H9 (cell line): ENCODE data around the gene STKLD1. TPM values are rescaled to one million over a fixed set of nuclear protein-coding genes. Genes with fewer than 3 reads are reported as not detected.
A peak's percentile ranks its signal among the peaks of the same experiment; 100 is the strongest.

ENCODE experiments used
- DNase-seq: peaks from one replicate; pipeline ENCODE4 v3.0.0-alpha.2; 2017
- H2AFZ ChIP-seq: one replicate; pipeline ENCODE4 v1.6.1; 2013; ENCODE audit warnings: mild to moderate bottlenecking, low read length, control low read depth, moderate library complexity
- H2AK5ac ChIP-seq: 2 replicates; pipeline ENCODE4 v1.6.1; 2013; ENCODE audit warnings: low read length, control low read depth, mixed read lengths; ENCODE audit not compliant: insufficient read length
- H2BK120ac ChIP-seq: one replicate; pipeline ENCODE4 v1.6.1; 2013; ENCODE audit warnings: low read depth, mild to moderate bottlenecking, low read length, control low read depth, inconsistent platforms; ENCODE audit not compliant: poor library complexity, severe bottlenecking
- H2BK12ac ChIP-seq: 2 replicates; pipeline ENCODE4 v1.6.1; 2013; ENCODE audit warnings: low read length, control low read depth, mixed read lengths, low read depth; ENCODE audit not compliant: insufficient read length
- H2BK15ac ChIP-seq: 2 replicates; pipeline ENCODE4 v1.6.1; 2013; ENCODE audit warnings: low read depth, low read length, control low read depth
- H2BK20ac ChIP-seq: one replicate; pipeline ENCODE4 v1.6.1; 2013; ENCODE audit warnings: low read depth, mild to moderate bottlenecking, low read length, control low read depth, inconsistent platforms; ENCODE audit not compliant: poor library complexity, severe bottlenecking
- H2BK5ac ChIP-seq: 2 replicates; pipeline ENCODE4 v1.6.1; 2013; ENCODE audit warnings: low read length, control low read depth, mixed read lengths; ENCODE audit not compliant: insufficient read length
- H3K14ac ChIP-seq: 2 replicates; pipeline ENCODE4 v1.6.1; 2013; ENCODE audit warnings: low read length, control low read depth; ENCODE audit not compliant: insufficient read depth
- H3K18ac ChIP-seq: 2 replicates; pipeline ENCODE4 v1.6.1; 2013; ENCODE audit warnings: low read depth, mild to moderate bottlenecking, mixed read lengths, low read length, control low read depth; ENCODE audit not compliant: insufficient read length
- H3K23ac ChIP-seq: 2 replicates; pipeline ENCODE4 v1.6.1; 2013; ENCODE audit warnings: low read length, control low read depth, mixed read lengths, low read depth; ENCODE audit not compliant: insufficient read length
- H3K23me2 ChIP-seq: 2 replicates; pipeline ENCODE4 v1.6.1; 2013; ENCODE audit warnings: low read depth, mild to moderate bottlenecking, mixed read lengths, low read length, control low read depth; ENCODE audit not compliant: insufficient read length, poor library complexity, severe bottlenecking
- H3K27ac ChIP-seq: 2 replicates; pipeline ENCODE4 v1.5.1; 2013; ENCODE audit warnings: low read length, control low read depth, mixed read lengths, low read depth; ENCODE audit not compliant: insufficient read length
- H3K27me3 ChIP-seq: 2 replicates; pipeline ENCODE4 v1.6.1; 2013; ENCODE audit warnings: low read length, control low read depth, inconsistent platforms; ENCODE audit not compliant: insufficient read depth
- H3K4ac ChIP-seq: 2 replicates; pipeline ENCODE4 v1.6.1; 2013; ENCODE audit warnings: low read depth, mild to moderate bottlenecking, control low read depth, inconsistent platforms, low read length, moderate library complexity
- H3K4me1 ChIP-seq: 2 replicates; pipeline ENCODE4 v1.6.1; 2013; ENCODE audit warnings: low read length, control low read depth, inconsistent platforms; ENCODE audit not compliant: insufficient read depth
- H3K4me2 ChIP-seq: 2 replicates; pipeline ENCODE4 v1.6.1; 2013; ENCODE audit warnings: low read length, control low read depth, mixed read lengths; ENCODE audit not compliant: insufficient read length, insufficient read depth
- H3K56ac ChIP-seq: 2 replicates; pipeline ENCODE4 v1.6.1; 2013; ENCODE audit warnings: low read depth, mild to moderate bottlenecking, mixed read lengths, low read length, control low read depth; ENCODE audit not compliant: insufficient read length
- H3K79me1 ChIP-seq: 2 replicates; pipeline ENCODE4 v1.6.1; 2013; ENCODE audit warnings: low read depth, mild to moderate bottlenecking, moderate library complexity, low read length, control low read depth, inconsistent platforms; ENCODE audit not compliant: insufficient read depth, poor library complexity, severe bottlenecking
- H3K79me2 ChIP-seq: 2 replicates; pipeline ENCODE4 v1.6.1; 2013; ENCODE audit warnings: low read length, control low read depth, inconsistent platforms; ENCODE audit not compliant: insufficient read depth
- H3K9ac ChIP-seq: 2 replicates; pipeline ENCODE4 v1.6.1; 2013; ENCODE audit warnings: low read length, control low read depth, mixed read lengths; ENCODE audit not compliant: insufficient read length; ENCODE audit errors: extremely low read depth
- H3K9me3 ChIP-seq: one replicate; pipeline ENCODE4 v1.6.1; 2013; ENCODE audit warnings: low read depth, low read length, inconsistent platforms; ENCODE audit not compliant: control insufficient read depth
- H3T11ph ChIP-seq: one replicate; pipeline ENCODE4 v1.6.1; 2013; ENCODE audit warnings: mild to moderate bottlenecking, low read length, control low read depth, inconsistent platforms
- H4K20me1 ChIP-seq: one replicate; pipeline ENCODE4 v1.6.1; 2013; ENCODE audit not compliant: control insufficient read depth, insufficient read length, insufficient read depth
- H4K5ac ChIP-seq: 2 replicates; pipeline ENCODE4 v1.6.1; 2013; ENCODE audit warnings: low read depth, mild to moderate bottlenecking, mixed read lengths, low read length, control low read depth; ENCODE audit not compliant: insufficient read length
- H4K8ac ChIP-seq: replicated peaks from 2 replicates; pipeline ENCODE4 v1.6.1; 2013; ENCODE audit warnings: low read length, control low read depth, mixed read lengths, low read depth; ENCODE audit not compliant: insufficient read length
- H4K91ac ChIP-seq: 2 replicates; pipeline ENCODE4 v1.6.1; 2013; ENCODE audit warnings: low read depth, mild to moderate bottlenecking, moderate library complexity, mixed read lengths, low read length, control low read depth; ENCODE audit not compliant: insufficient read length
- H3K27ac Mint-ChIP-seq, 3 experiments: 2 replicates in 2 of 3; 3 replicates in 1 of 3; pipeline ENCODE4 v1.8.0; 2020 to 2021; ENCODE audit warnings: mixed read lengths in 3 of 3, mild to moderate bottlenecking in 1 of 3, moderate library complexity in 1 of 3
- H3K27me3 Mint-ChIP-seq: 2 replicates; pipeline ENCODE4 v1.8.0; 2021; ENCODE audit warnings: low read depth, mild to moderate bottlenecking, moderate library complexity, mixed read lengths
- H3K36me3 Mint-ChIP-seq, 3 experiments: 2 replicates in 2 of 3; 3 replicates in 1 of 3; pipeline ENCODE4 v1.8.0; 2020 to 2021; ENCODE audit warnings: low read depth in 3 of 3, mixed read lengths in 3 of 3; ENCODE audit not compliant: insufficient read depth in 1 of 3
- H3K4me1 Mint-ChIP-seq, 2 experiments: 2 replicates each; pipeline ENCODE4 v1.8.0; 2020; ENCODE audit warnings: mixed read lengths in 2 of 2
- H3K4me3 Mint-ChIP-seq, 2 experiments: 2 replicates in 1 of 2; 3 replicates in 1 of 2; pipeline ENCODE4 v1.8.0; 2020 to 2021; ENCODE audit warnings: mild to moderate bottlenecking in 2 of 2, mixed read lengths in 2 of 2, moderate library complexity in 1 of 2
- H3K9me3 Mint-ChIP-seq, 2 experiments: 2 replicates in 1 of 2; 3 replicates in 1 of 2; pipeline ENCODE4 v1.8.0; 2020; ENCODE audit warnings: mild to moderate bottlenecking in 2 of 2, mixed read lengths in 2 of 2, moderate library complexity in 1 of 2
- CTCF ChIP-seq: fragments of 200-600 bp; sonication (generic); conservative IDR thresholded peaks from 3 replicates; pipeline ENCODE4 v1.8.0; 2021; ENCODE audit warnings: antibody characterized with exemption, mild to moderate bottlenecking
- WGBS: extraction: QIAGEN DNeasy Blood & Tissue Kit; methylation state at CpG from one replicate; pipeline ENCODE4 v1.1.7; 2013; ENCODE audit warnings: missing lambda C conversion rate, low lambda C conversion rate, mixed read lengths; ENCODE audit not compliant: insufficient read length; ENCODE audit errors: extremely low coverage; 5-methylcytosine and 5-hydroxymethylcytosine counted together
- total RNA-seq: library from RNA; stranded (reverse); gene quantifications from 2 replicates; pipeline ENCODE4 v1.2.1, GENCODE V29; 2021

STKLD1 gene
- total RNA-seq, 1 experiment from 2014 or later = 0.57 TPM

DNA sequence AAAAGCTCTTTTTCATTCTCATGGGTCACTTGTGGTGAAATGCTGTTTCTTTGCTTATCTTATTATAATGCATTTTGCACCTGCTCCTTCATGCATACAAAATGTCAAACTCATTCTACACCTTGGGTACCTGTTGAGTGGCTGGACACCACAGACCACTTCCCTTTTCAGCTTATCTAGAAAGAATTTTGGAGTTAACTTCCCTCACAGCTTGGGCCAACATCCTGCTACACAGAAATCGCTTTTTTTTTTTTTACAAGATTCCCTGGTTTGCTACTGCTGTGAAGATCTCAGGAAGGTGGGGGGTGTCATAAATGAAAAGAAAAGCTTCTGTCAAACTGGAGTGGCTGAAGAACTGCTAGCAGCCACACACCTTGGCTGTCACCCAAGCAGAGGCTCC, 39.0 kb downstream of the STKLD1 start:
- Histone ChIP-seq H2AFZ (no peak overlapping the region), H4K5ac (no peak overlapping the region), H2BK5ac (no peak overlapping the region), H3K9ac (no peak overlapping the region), H2BK20ac (no peak overlapping the region), H4K20me1 (no peaks in the 10 kb centered on the region), H3K14ac (no peak overlapping the region), H3T11ph (no peak overlapping the region), H2BK15ac (no peak overlapping the region), H4K8ac (no peak overlapping the region), H3K79me2 (peaks cover 4% of the 10 kb centered on the region; the same call in 1 of the 2 replicates), H3K79me1 (peaks cover 6% of the 10 kb centered on the region), H3K56ac (no peak overlapping the region), H3K23ac (no peak overlapping the region), H3K9me3 (no peaks in the 10 kb centered on the region), H3K4me1 (peaks cover 5% of the 10 kb centered on the region; the same call in 1 of the 2 replicates), H2BK120ac (no peak overlapping the region), H3K4me2 (no peak overlapping the region), H3K27me3 (no peaks in the 10 kb centered on the region), H2BK12ac (no peak overlapping the region), H2AK5ac (no peak overlapping the region), H3K27ac (no peak overlapping the region), H3K23me2 (peaks cover 7% of the 10 kb centered on the region), H3K18ac (no peak overlapping the region), H3K4ac (no peak overlapping the region), H4K91ac (no peak overlapping the region)
- Mint-ChIP-seq H3K4me1 (peaks cover 14 to 22% of the 10 kb centered on the region in 2 experiments), H3K36me3 (peaks cover 41 to 63% (median 55%) of the 10 kb centered on the region in 3 experiments), H3K9me3 (peaks cover 2 to 3% of the 10 kb centered on the region in 2 experiments; a peak in 4 of 5 replicates), H3K4me3 (0 out of 5 replicates have a peak overlapping the region, but pooled peaks of 1 of the 2 experiments have one; percentile 24), H3K27ac (no peak overlapping the region), H3K27me3 (no peaks in the 10 kb centered on the region)
- WGBS = no CpG with 5 or more reads among the region's 1 CpG
- DNase-seq = no peak
- no peak for TF ChIP-seq CTCF
